Left ventricle myocardium inferior (tissue), 1 donor: ENCODE measurements around the gene MYO1H. TPM values are rescaled to one million over a fixed set of nuclear protein-coding genes. Genes with fewer than 3 reads are reported as not detected.

Experiments used
- DNase-seq: peaks from one replicate; pipeline ENCODE4 v3.0.0-alpha.2; 2020
- H3K27ac ChIP-seq: fragments of 200-600 bp; replicated peaks from 2 replicates; pipeline ENCODE4 v1.8.0; 2021
- H3K27me3 ChIP-seq: fragments of 200-600 bp; 2 replicates; pipeline ENCODE4 v1.8.0; 2021; ENCODE audit warnings: low read depth
- H3K36me3 ChIP-seq: fragments of 200-600 bp; 2 replicates; pipeline ENCODE4 v1.8.0; 2021
- H3K4me1 ChIP-seq: fragments of 200-600 bp; 2 replicates; pipeline ENCODE4 v1.8.0; 2021
- H3K4me3 ChIP-seq: fragments of 200-600 bp; 2 replicates; pipeline ENCODE4 v1.8.0; 2021; ENCODE audit warnings: mild to moderate bottlenecking, moderate library complexity
- H3K9me3 ChIP-seq: fragments of 200-600 bp; replicated peaks from 2 replicates; pipeline ENCODE4 v1.8.0; 2021
- intact Hi-C: fragments of 100-400 bp; cut with micrococcal nuclease; formaldehyde crosslinking; loops from one replicate; pipeline ENCODE4 v1.11.0; 2022
- total RNA-seq: library from RNA; stranded (reverse); fragmentation: NEBNext Ultra II Directional; extraction: Animal tissue kit (Norgen Biotek cat#: 25700); gene quantifications from one replicate; pipeline ENCODE4 v1.2.1, GENCODE V29; 2021
- TF ChIP-seq, protein P1 (sequence below): fragments of 200-600 bp; IDR thresholded peaks from 2 replicates; pipeline ENCODE4 v1.8.0; 2021; ENCODE audit warnings: antibody characterized with exemption, mild to moderate bottlenecking, borderline replicate concordance
- donor health status: DM: no; HTN: yes; CAD: no; lungs with severe emphysema.

The MYO1H gene
- total RNA-seq, 1 donor from 2014 or later, result 0.16 TPM

DNA sequence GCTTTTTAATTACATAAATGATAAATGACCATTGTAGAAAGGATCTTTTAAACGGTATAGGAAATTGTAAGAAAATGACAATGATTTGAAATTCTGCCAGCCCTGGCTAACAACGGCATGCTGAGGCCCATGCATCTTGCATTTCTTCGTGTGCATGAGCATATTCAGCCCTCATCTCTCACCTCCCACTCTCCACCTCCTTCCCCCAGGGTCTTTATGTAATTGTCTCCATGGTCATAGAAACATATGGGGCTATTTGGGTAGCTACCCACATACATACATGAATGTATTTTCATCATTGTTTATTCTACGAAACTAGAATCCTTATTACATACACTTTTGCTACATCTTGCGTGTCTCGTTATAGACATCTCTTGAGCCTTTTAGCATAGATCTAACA is 4.5 kb downstream of the MYO1H start:
- no peak overlapping the region for H3K4me3 ChIP-seq
- peaks cover 8% of the 10 kb centered on the region for H3K27me3 ChIP-seq
- TF ChIP-seq, protein P1, sequence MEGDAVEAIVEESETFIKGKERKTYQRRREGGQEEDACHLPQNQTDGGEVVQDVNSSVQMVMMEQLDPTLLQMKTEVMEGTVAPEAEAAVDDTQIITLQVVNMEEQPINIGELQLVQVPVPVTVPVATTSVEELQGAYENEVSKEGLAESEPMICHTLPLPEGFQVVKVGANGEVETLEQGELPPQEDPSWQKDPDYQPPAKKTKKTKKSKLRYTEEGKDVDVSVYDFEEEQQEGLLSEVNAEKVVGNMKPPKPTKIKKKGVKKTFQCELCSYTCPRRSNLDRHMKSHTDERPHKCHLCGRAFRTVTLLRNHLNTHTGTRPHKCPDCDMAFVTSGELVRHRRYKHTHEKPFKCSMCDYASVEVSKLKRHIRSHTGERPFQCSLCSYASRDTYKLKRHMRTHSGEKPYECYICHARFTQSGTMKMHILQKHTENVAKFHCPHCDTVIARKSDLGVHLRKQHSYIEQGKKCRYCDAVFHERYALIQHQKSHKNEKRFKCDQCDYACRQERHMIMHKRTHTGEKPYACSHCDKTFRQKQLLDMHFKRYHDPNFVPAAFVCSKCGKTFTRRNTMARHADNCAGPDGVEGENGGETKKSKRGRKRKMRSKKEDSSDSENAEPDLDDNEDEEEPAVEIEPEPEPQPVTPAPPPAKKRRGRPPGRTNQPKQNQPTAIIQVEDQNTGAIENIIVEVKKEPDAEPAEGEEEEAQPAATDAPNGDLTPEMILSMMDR, result no peak
- intact Hi-C loops, result no loop called here
- no peak overlapping the region for H3K27ac ChIP-seq
- no peaks in the 10 kb centered on the region for H3K9me3 ChIP-seq
- no peak for DNase-seq
- no peaks in the 10 kb centered on the region for H3K36me3 ChIP-seq
- peaks cover 7% of the 10 kb centered on the region for H3K4me1 ChIP-seq

GRCh38 chr12:109356577-109356976 is 8.9 kb downstream of the MYO1H start:
- Histone ChIP-seq H3K27ac (no peak overlapping the region), H3K4me3 (no peak overlapping the region), H3K36me3 (no peaks in the 10 kb centered on the region), H3K4me1 (peaks cover 16% of the 10 kb centered on the region), H3K9me3 (no peaks in the 10 kb centered on the region), H3K27me3 (peaks cover 5% of the 10 kb centered on the region)
- TF ChIP-seq, protein P1, result no peak
- intact Hi-C loops, result no loop called here
- no peak for DNase-seq

DNA sequence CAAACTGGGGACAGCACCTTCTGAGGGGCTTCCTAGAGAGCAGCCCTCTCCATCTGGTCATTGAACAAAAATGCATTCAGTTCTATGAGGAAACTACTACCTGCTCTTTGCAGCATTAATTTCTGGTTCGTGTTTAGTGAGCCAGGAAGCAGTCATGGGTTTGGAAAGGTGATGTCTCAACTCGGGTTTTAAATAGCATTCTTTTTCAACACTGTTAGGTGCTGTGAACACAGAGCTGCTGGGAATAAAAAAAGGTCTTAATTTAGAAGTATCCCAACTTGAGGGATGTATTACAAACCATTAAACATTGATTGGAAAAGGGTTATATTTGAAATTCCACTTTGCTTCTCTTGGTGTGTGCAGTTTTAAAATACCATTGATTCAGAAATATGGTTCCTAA is 9.3 kb downstream of the MYO1H start:
- H3K27ac ChIP-seq, result no peak overlapping the region
- TF ChIP-seq, protein P1, result no peak
- no peaks in the 10 kb centered on the region for H3K9me3 ChIP-seq
- no peak for DNase-seq
- peaks cover 16% of the 10 kb centered on the region for H3K4me1 ChIP-seq
- peaks cover 5% of the 10 kb centered on the region for H3K27me3 ChIP-seq
- intact Hi-C loops, result no loop called here
- H3K4me3 ChIP-seq, result no peak overlapping the region
- H3K36me3 ChIP-seq, result no peaks in the 10 kb centered on the region

DNA sequence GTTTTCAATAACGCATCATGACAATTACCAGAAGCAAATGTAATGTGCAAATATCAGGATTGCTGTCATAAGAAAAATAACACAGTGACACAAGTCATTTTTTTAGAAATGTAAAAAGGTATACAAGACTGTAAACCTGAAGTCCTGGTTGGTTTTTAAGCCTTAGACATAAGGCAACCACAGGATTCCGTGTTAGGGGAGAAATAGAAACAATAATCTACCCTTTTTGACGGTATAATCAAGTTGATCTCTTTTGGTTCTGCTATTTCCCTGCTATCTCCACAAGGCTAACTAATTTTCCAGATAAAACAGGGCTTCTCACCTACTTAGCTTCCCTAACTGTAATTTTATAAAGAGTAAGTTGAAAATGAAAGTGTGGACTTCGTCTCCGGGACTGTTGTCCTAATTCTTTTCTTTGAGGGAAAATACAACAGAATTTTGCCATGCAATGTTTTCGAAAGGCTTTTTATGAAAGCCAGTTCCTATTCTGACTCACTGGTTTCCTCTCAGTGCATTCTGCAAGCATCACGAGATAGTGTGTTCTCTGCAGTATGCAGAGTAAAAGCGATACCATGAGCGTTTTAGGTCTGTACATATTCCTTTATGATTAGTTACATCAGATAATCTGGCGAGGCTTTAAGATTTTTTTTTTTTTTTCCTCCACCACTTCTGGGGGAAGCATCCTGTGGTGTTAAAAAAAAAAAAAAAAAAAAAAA is 10.6 kb downstream of the MYO1H start:
- Histone ChIP-seq H3K9me3 (no peaks in the 10 kb centered on the region), H3K4me3 (no peak overlapping the region), H3K36me3 (no peaks in the 10 kb centered on the region), H3K27me3 (peaks cover 2% of the 10 kb centered on the region), H3K4me1 (peaks cover 16% of the 10 kb centered on the region), H3K27ac (no peak overlapping the region)
- TF ChIP-seq, protein P1, result no peak
- DNase-seq, result no peak
- intact Hi-C loops, result no loop called here

DNA sequence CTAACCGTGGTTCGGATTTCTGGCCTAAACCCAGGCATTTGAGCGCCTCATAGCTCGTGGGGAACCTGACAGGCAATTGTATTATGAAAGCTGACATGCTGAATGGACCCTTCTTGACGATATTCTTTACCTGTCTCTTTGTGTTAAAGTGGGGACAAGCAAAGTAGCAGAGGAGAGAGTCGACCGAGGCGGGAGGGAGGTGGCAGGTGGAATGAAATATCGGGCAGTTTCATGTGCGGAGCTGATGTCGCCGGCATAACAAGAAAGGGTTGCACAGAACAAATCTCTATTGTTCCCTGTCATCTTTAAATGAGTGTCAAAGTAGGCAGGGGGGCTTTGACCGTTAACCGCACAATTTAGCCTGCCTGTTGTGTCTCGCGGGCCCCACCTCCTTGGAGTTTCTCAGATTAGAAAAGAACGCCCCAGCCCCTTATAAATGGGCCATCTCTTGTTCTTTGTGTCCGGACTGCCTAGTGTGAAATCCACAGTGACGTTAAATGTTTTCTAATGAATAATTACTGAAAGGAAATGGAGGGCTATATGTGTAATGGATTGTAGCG is 11.5 kb downstream of the MYO1H start:
- no peak overlapping the region for H3K27ac ChIP-seq
- DNase-seq, result no peak
- TF ChIP-seq, protein P1, result no peak

More for the DNA sequence above, 11.5 kb downstream of the MYO1H start:
- Histone ChIP-seq H3K4me1 (peaks cover 16% of the 10 kb centered on the region), H3K9me3 (no peaks in the 10 kb centered on the region), H3K4me3 (no peak overlapping the region), H3K36me3 (no peaks in the 10 kb centered on the region), H3K27me3 (peaks cover 10% of the 10 kb centered on the region)
- intact Hi-C loops, result no loop called here
